H1 (cell line): ENCODE data around the gene MYO15A. TPM values are rescaled to one million over a fixed set of nuclear protein-coding genes. Genes with fewer than 3 reads are reported as not detected.

ENCODE experiments used
- CTCF ChIA-PET: fragments of 300-600 bp; sonication (Branson Sonifier 250); formaldehyde crosslinking; loops from one replicate; lab custom pipeline; 2021; ENCODE audit not compliant: partially characterized antibody; lab: Charles Lee
- POLR2A ChIA-PET: fragments of 300-600 bp; sonication (Branson Sonifier 250); formaldehyde crosslinking; loops from one replicate; lab custom pipeline; 2021; ENCODE audit warnings: inconsistent platforms; ENCODE audit not compliant: partially characterized antibody; lab: Charles Lee
- DNase-seq, 2 experiments: peaks; one replicate each; pipeline versions ENCODE4 v3.0.0 to v3.0.0-alpha.2; 2010 to 2022; ENCODE audit warnings: low spot score in 2 of 2, low read depth in 1 of 2, mixed read lengths in 1 of 2
- FAIRE-seq: peaks from 2 replicates; lab custom pipeline; 2011; peaks lifted over from hg19 to GRCh38; lab: Jason Lieb, UNC
- H2AFZ ChIP-seq: 2 replicates; pipeline ENCODE4 v1.8.1; 2012; ENCODE audit warnings: low read length, inconsistent platforms
- H2AK5ac ChIP-seq: 2 replicates; pipeline ENCODE4 v1.6.1; 2013; ENCODE audit warnings: low read depth, low read length
- H2BK120ac ChIP-seq: replicated peaks from 2 replicates; pipeline ENCODE3; 2013; ENCODE audit warnings: low read depth, low read length, inconsistent platforms
- H2BK12ac ChIP-seq: 2 replicates; pipeline ENCODE4 v1.6.1; 2013; ENCODE audit warnings: low read depth, low read length
- H2BK15ac ChIP-seq: 2 replicates; pipeline ENCODE4 v1.6.1; 2013; ENCODE audit warnings: low read length
- H2BK20ac ChIP-seq: 2 replicates; pipeline ENCODE4 v1.6.1; 2013; ENCODE audit warnings: low read length
- H2BK5ac ChIP-seq: 2 replicates; pipeline ENCODE4 v1.6.1; 2013; ENCODE audit warnings: low read depth, low read length
- H3K14ac ChIP-seq: 2 replicates; pipeline ENCODE4 v1.6.1; 2013; ENCODE audit warnings: inconsistent platforms; ENCODE audit not compliant: insufficient read length
- H3K18ac ChIP-seq: 2 replicates; pipeline ENCODE4 v1.6.1; 2013; ENCODE audit warnings: low read length; ENCODE audit errors: extremely low read depth
- H3K23ac ChIP-seq: 2 replicates; pipeline ENCODE4 v1.6.1; 2013; ENCODE audit warnings: inconsistent platforms; ENCODE audit not compliant: insufficient read length
- H3K23me2 ChIP-seq: 2 replicates; pipeline ENCODE4 v1.6.1; 2013; ENCODE audit warnings: low read depth, low read length
- H3K27ac ChIP-seq: 2 replicates; pipeline ENCODE4 v1.6.1; 2011; ENCODE audit warnings: low read depth, low read length, inconsistent platforms
- H3K27me3 ChIP-seq, 4 experiments: replicated peaks in 1 of 4; 1 replicate in 1 of 4; 2 replicates in 3 of 4; pipeline versions ENCODE4 v1.6.1 to v1.8.1; 2011 to 2013; ENCODE audit warnings: low read length in 3 of 4, mild to moderate bottlenecking in 3 of 4, inconsistent platforms in 2 of 4, mixed read lengths in 2 of 4, moderate library complexity in 1 of 4; ENCODE audit not compliant: control insufficient read depth in 3 of 4, insufficient read depth in 3 of 4; ENCODE audit errors: extremely low read depth in 1 of 4
- H3K36me3 ChIP-seq, 4 experiments: 2 replicates each; pipeline versions ENCODE4 v1.6.1 to v1.8.1; 2011 to 2013; ENCODE audit warnings: mild to moderate bottlenecking in 4 of 4, low read length in 3 of 4, moderate library complexity in 2 of 4, control low read depth in 1 of 4, inconsistent platforms in 1 of 4; ENCODE audit not compliant: insufficient read depth in 4 of 4, control insufficient read depth in 2 of 4
- H3K4ac ChIP-seq: replicated peaks from 2 replicates; pipeline ENCODE3; 2013; ENCODE audit warnings: low read length, low read depth, mixed read lengths, inconsistent platforms; ENCODE audit not compliant: insufficient read length
- H3K4me1 ChIP-seq, 4 experiments: replicated peaks in 1 of 4; 1 replicate in 1 of 4; 2 replicates in 3 of 4; pipeline versions ENCODE4 v1.6.1 to v1.8.1; 2011 to 2013; ENCODE audit warnings: low read length in 3 of 4, inconsistent platforms in 2 of 4, mixed read lengths in 1 of 4; ENCODE audit not compliant: insufficient read depth in 4 of 4, control insufficient read depth in 3 of 4
- H3K4me2 ChIP-seq, 2 experiments: 2 replicates each; pipeline versions ENCODE4 v1.6.1 to v1.8.1; 2011 to 2013; ENCODE audit warnings: low read depth in 2 of 2, low read length in 2 of 2, control low read depth in 1 of 2, inconsistent platforms in 1 of 2, mild to moderate bottlenecking in 1 of 2; ENCODE audit not compliant: insufficient read depth in 1 of 2
- H3K4me3 ChIP-seq, 4 experiments: fragments of 200-600, 300-600 bp in 1 of 4; sonication (generic), shearing (Covaris generic), sonication (Bioruptor Twin) in 1 of 4; 2 replicates each; pipeline versions ENCODE4 v1.5.1 to v1.8.1; 2011 to 2016; ENCODE audit warnings: low read length in 4 of 4, low read depth in 3 of 4, control low read depth in 2 of 4, inconsistent platforms in 2 of 4, mild to moderate bottlenecking in 2 of 4, mixed read lengths in 1 of 4, moderate library complexity in 1 of 4; ENCODE audit not compliant: insufficient read depth in 2 of 4; ENCODE audit errors: extremely low read depth in 1 of 4
- H3K56ac ChIP-seq: replicated peaks from 2 replicates; pipeline ENCODE3; 2013; ENCODE audit warnings: low read depth, mild to moderate bottlenecking, mixed read lengths, low read length, inconsistent platforms; ENCODE audit not compliant: insufficient read length
- H3K79me1 ChIP-seq: 2 replicates; pipeline ENCODE4 v1.6.1; 2013; ENCODE audit warnings: low read depth, low read length, control low read depth
- H3K79me2 ChIP-seq, 2 experiments: 2 replicates each; pipeline versions ENCODE4 v1.6.1 to v1.8.1; 2012 to 2013; ENCODE audit warnings: low read length in 2 of 2, mild to moderate bottlenecking in 2 of 2, inconsistent platforms in 1 of 2; ENCODE audit not compliant: insufficient read depth in 2 of 2, control insufficient read depth in 1 of 2
- H3K9ac ChIP-seq, 4 experiments: replicated peaks in 1 of 4; 1 replicate in 1 of 4; 2 replicates in 3 of 4; pipeline versions ENCODE4 v1.6.1 to v1.8.1; 2011 to 2013; ENCODE audit warnings: low read depth in 3 of 4, low read length in 3 of 4, control low read depth in 2 of 4, mild to moderate bottlenecking in 2 of 4, moderate library complexity in 2 of 4, inconsistent platforms in 1 of 4; ENCODE audit errors: extremely low read depth in 1 of 4
- H3K9me3 ChIP-seq, 2 experiments: 2 replicates each; pipeline versions ENCODE4 v1.6.1 to v1.8.1; 2012 to 2013; ENCODE audit warnings: mild to moderate bottlenecking in 2 of 2, moderate library complexity in 2 of 2, control low read depth in 1 of 2, inconsistent platforms in 1 of 2, low read depth in 1 of 2, low read length in 1 of 2, mixed read lengths in 1 of 2; ENCODE audit not compliant: insufficient read depth in 2 of 2
- H4K20me1 ChIP-seq, 2 experiments: replicated peaks in 1 of 2; 2 replicates each; pipeline versions ENCODE3 to v1.8.1; 2011 to 2013; ENCODE audit warnings: inconsistent platforms in 2 of 2, low read length in 2 of 2, mild to moderate bottlenecking in 1 of 2; ENCODE audit not compliant: insufficient read depth in 2 of 2, control insufficient read depth in 1 of 2
- H4K5ac ChIP-seq: 2 replicates; pipeline ENCODE4 v1.6.1; 2013; ENCODE audit warnings: low read length, low read depth, mixed read lengths, inconsistent platforms; ENCODE audit not compliant: insufficient read length
- H4K8ac ChIP-seq: 2 replicates; pipeline ENCODE4 v1.8.0; 2013; ENCODE audit warnings: mild to moderate bottlenecking, moderate library complexity, low read length, inconsistent platforms; ENCODE audit not compliant: insufficient read depth; ENCODE audit errors: extremely low read depth
- H4K91ac ChIP-seq: replicated peaks from 2 replicates; pipeline ENCODE3; 2013; ENCODE audit warnings: low read length, mixed read lengths, inconsistent platforms; ENCODE audit not compliant: insufficient read length
- CHD1 ChIP-seq: IDR thresholded peaks from 2 replicates; pipeline ENCODE4 v1.6.1; 2012; ENCODE audit warnings: low read depth, low read length, improper control_type of control experiment
- CREB1 ChIP-seq: IDR thresholded peaks from 2 replicates; pipeline ENCODE4 v1.6.1; 2012; ENCODE audit warnings: inconsistent platforms
- EGR1 ChIP-seq: IDR thresholded peaks from 2 replicates; pipeline ENCODE4 v1.6.1; 2011; ENCODE audit warnings: low read depth, low read length, borderline replicate concordance
- KDM1A ChIP-seq: fragments of 200-600, 300-600 bp; sonication (generic); IDR thresholded peaks from 2 replicates; pipeline ENCODE4 v1.7.1; 2016; ENCODE audit warnings: mild to moderate bottlenecking, low read length, borderline replicate concordance
- PHF8 ChIP-seq: fragments of 200-600 bp; sonication (generic); conservative IDR thresholded peaks from 2 replicates; pipeline ENCODE4 v1.7.1; 2012; ENCODE audit warnings: low read depth, mild to moderate bottlenecking, inconsistent platforms, low read length, moderate library complexity
- RAD21 ChIP-seq, 2 experiments: IDR thresholded peaks in 1 of 2; conservative IDR thresholded peaks in 1 of 2; 2 replicates each; pipeline ENCODE4 v1.6.1; 2011; ENCODE audit warnings: low read depth in 2 of 2, low read length in 2 of 2, improper control_type of control experiment in 1 of 2, inconsistent platforms in 1 of 2, mild to moderate bottlenecking in 1 of 2, moderate library complexity in 1 of 2
- RXRA ChIP-seq: IDR thresholded peaks from 2 replicates; pipeline ENCODE4 v1.6.1; 2011; ENCODE audit warnings: low read depth, mild to moderate bottlenecking, low read length, moderate library complexity; ENCODE audit not compliant: insufficient read depth
- SIN3A ChIP-seq, 2 experiments: IDR thresholded peaks in 1 of 2; conservative IDR thresholded peaks in 1 of 2; 2 replicates each; pipeline ENCODE4 v1.6.1; 2011 to 2012; ENCODE audit warnings: low read length in 2 of 2, improper control_type of control experiment in 1 of 2, low read depth in 1 of 2, mild to moderate bottlenecking in 1 of 2
- SIX5 ChIP-seq: IDR thresholded peaks from 2 replicates; pipeline ENCODE4 v1.6.1; 2011; ENCODE audit warnings: mild to moderate bottlenecking, low read depth, low read length
- SP1 ChIP-seq: IDR thresholded peaks from 2 replicates; pipeline ENCODE4 v1.6.1; 2011; ENCODE audit warnings: low read depth, low read length
- SP4 ChIP-seq: IDR thresholded peaks from 2 replicates; pipeline ENCODE4 v1.6.1; 2012; ENCODE audit warnings: low read length, inconsistent platforms
- SUZ12 ChIP-seq: fragments of 200-600 bp; sonication (generic); IDR thresholded peaks from 2 replicates; pipeline ENCODE4 v1.6.1; 2012; ENCODE audit warnings: mild to moderate bottlenecking, inconsistent platforms, low read length, moderate library complexity, mixed read lengths
- TBP ChIP-seq: IDR thresholded peaks from 2 replicates; pipeline ENCODE4 v1.6.1; 2011; ENCODE audit warnings: low read depth, low read length, improper control_type of control experiment
- TEAD4 ChIP-seq: IDR thresholded peaks from 2 replicates; pipeline ENCODE4 v1.6.1; 2012; ENCODE audit warnings: low read depth, low read length, inconsistent platforms, mixed read lengths
- YY1 ChIP-seq: IDR thresholded peaks from 2 replicates; pipeline ENCODE4 v1.6.1; 2011; ENCODE audit warnings: low read depth, mild to moderate bottlenecking, low read length
- WGBS, 2 experiments: shearing (Covaris generic) in 1 of 2; methylation state at CpG; one replicate each; pipeline versions ENCODE4 v1.1.6 to v1.1.7; 2013 to 2015; ENCODE audit warnings: low lambda C conversion rate in 2 of 2, mixed read lengths in 2 of 2, inconsistent platforms in 1 of 2, low coverage in 1 of 2, missing lambda C conversion rate in 1 of 2; ENCODE audit not compliant: insufficient replicate concordance in 2 of 2, insufficient coverage in 1 of 2, insufficient read length in 1 of 2; ENCODE audit errors: extremely low coverage in 1 of 2, missing lambda C conversion rate in 1 of 2; 5-methylcytosine and 5-hydroxymethylcytosine counted together
- polyA plus RNA-seq, 7 experiments: library from polyadenylated mRNA; depleted of rRNA in 3 of 7; stranded (reverse) in 5 of 7; unstranded in 2 of 7; fragments of >200 nt in 5 of 7; fragments of 200-250 nt in 2 of 7; gene quantifications; 1 replicate in 5 of 7; 2 replicates in 1 of 7; 4 replicates in 1 of 7; pipeline versions ENCODE4 v1.2.1 to v1.2.3, GENCODE V29; 2011 to 2013; ENCODE audit warnings: missing spikeins in 2 of 7, mixed read lengths in 2 of 7
- total RNA-seq: library from RNA; stranded (reverse); fragmentation: NEBNext Ultra II Directional; extraction: Animal tissue kit (Norgen Biotek cat#: 25700); gene quantifications from 2 replicates; pipeline ENCODE4 v1.2.1, GENCODE V29; 2021

Gene MYO15A
- total and polyA plus RNA-seq, 2 of the 8 experiments (the other 6 are each of a cell fraction or from before 2014, with no cell fraction given), result 1.6 to 4.2 TPM

- no peaks in the 10 kb centered on the region; a peak in 1 of 7 replicates for H3K27me3 ChIP-seq
- H4K91ac ChIP-seq, result no peak overlapping the region
- H3K4me2 ChIP-seq, result no peak overlapping the region
- H2AK5ac ChIP-seq, result no peak overlapping the region
- no peak overlapping the region for H3K4ac ChIP-seq
- no peak overlapping the region for H2BK5ac ChIP-seq
- H3K4me1 ChIP-seq, result peaks cover 2 to 19% (median 10%) of the 10 kb centered on the region in 4 experiments
- 87% methylated on average over 14 of the region's 14 CpGs; no CpG with 5 or more reads in 1 of the 2 experiments for WGBS, 2 experiments
- H4K5ac ChIP-seq, result no peak overlapping the region
- no peak overlapping the region for H2BK120ac ChIP-seq
- no peak overlapping the region for H3K56ac ChIP-seq
- FAIRE-seq (no peak), DNase-seq (no peak)
- H3K36me3 ChIP-seq, result no peaks in the 10 kb centered on the region
- no peak overlapping the region for H3K18ac ChIP-seq
- H3K27ac ChIP-seq, result no peak overlapping the region
- ChIA-PET POLR2A (interaction anchor here (1.3 to 1.4 kb wide), 2 partner anchors 9 to 28 kb away, joined by 3 to 6 read pairs; partner anchors contain the start of gene ALKBH5), CTCF (interaction anchor here (0.9 to 10.9 kb wide), 7 partner anchors 13 to 62 kb away, joined by 3 to 141 read pairs (median 3); partner anchors contain the start of gene ALKBH5)
- no peaks in the 10 kb centered on the region for H3K79me2 ChIP-seq
- H2AFZ ChIP-seq, result no peak overlapping the region
- no peak overlapping the region for H4K8ac ChIP-seq
- peak overlapping the region; percentile 75; the same call in 1 of the 2 replicates for H2BK12ac ChIP-seq
- H2BK15ac ChIP-seq, result 0 out of 2 replicates have a peak overlapping the region, but pooled peaks have one; percentile 7
- no peak overlapping the region for H3K4me3 ChIP-seq
- H3K23me2 ChIP-seq, result peaks cover 4% of the 10 kb centered on the region; the same call in 1 of the 2 replicates
- no peak overlapping the region for H3K9ac ChIP-seq
- H3K23ac ChIP-seq, result no peak overlapping the region
- H3K14ac ChIP-seq, result no peak overlapping the region
- H3K9me3 ChIP-seq, result no peaks in the 10 kb centered on the region
- no peaks in the 10 kb centered on the region for H4K20me1 ChIP-seq
- H3K79me1 ChIP-seq, result no peaks in the 10 kb centered on the region
- no peak overlapping the region for H2BK20ac ChIP-seq
- TF ChIP-seq SUZ12, result no peak
- no peak for TF ChIP-seq SIX5
- no peak for TF ChIP-seq YY1
- no peak for TF ChIP-seq SIN3A (conservative IDR thresholded peaks at IDR 0.05 in 1 of 2, IDR thresholded peaks at IDR 0.05 in 1 of 2; ENCODE audit: low read depth in 1 of 2, low read length in 2 of 2)
- TF ChIP-seq RXRA, result no peak
- TF ChIP-seq EGR1, result no peak
- no peak for TF ChIP-seq KDM1A
- no peak for TF ChIP-seq SP4
- no peak for TF ChIP-seq TEAD4
- TF ChIP-seq CREB1, result no peak
- TF ChIP-seq CHD1, result no peak
- TF ChIP-seq TBP, result no peak
- no peak for TF ChIP-seq PHF8
- TF ChIP-seq RAD21 (IDR thresholded peaks at IDR 0.05 in 1 of 2, conservative IDR thresholded peaks at IDR 0.05 in 1 of 2; ENCODE audit: low read depth in 2 of 2, low read length in 2 of 2), result no peak
- no peak for TF ChIP-seq SP1
These were observed 46.6 kb downstream of the MYO15A start for GRCh38 chr17:18155179-18155578.
